Epithelial cell of esophagus (primary cell): ENCODE results near the gene SLC13A1.

Experiments
- DNase-seq: peaks from one replicate; pipeline ENCODE4 v3.0.0; 2010; ENCODE audit warnings: low read depth
- H3K4me3 ChIP-seq: 2 replicates; pipeline ENCODE4 v1.5.1; 2011; ENCODE audit warnings: mild to moderate bottlenecking, low read length, control low read depth
- CTCF ChIP-seq: IDR thresholded peaks from 2 replicates; pipeline ENCODE4 v1.5.1; 2011; ENCODE audit warnings: low read depth, mild to moderate bottlenecking, low read length, control low read depth, inconsistent platforms; ENCODE audit not compliant: insufficient read depth; ENCODE audit errors: missing control alignments

The SLC13A1 gene

GRCh38 chr7:123131556-123131955 is 68.2 kb downstream of the SLC13A1 start:
- no peak overlapping the region for H3K4me3 ChIP-seq
- TF ChIP-seq CTCF: no peak
- no peak for DNase-seq

DNA sequence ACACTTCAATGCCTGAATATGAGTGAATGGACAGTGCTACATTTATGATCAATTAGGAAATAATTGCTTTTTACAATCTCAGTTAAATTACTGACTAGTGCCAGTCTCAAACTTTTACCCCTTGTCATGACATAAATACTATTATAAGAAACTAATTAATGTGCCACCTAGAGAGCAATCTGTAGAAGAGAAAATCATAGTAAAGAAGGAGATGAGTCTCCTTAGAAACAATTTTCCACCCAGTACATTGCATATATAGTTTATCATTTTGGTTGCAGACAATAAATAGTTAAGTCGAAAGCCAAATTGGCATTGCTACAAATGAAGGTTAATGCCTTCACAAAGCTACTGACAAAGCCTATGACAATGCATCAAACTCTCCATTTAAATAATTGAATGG is 68.6 kb downstream of the SLC13A1 start:
- H3K4me3 ChIP-seq: no peak overlapping the region
- no peak for TF ChIP-seq CTCF
- no peak for DNase-seq

- TF ChIP-seq CTCF: no peak
- no peak overlapping the region for H3K4me3 ChIP-seq
- DNase-seq: no peak
Observed at GRCh38 chr7:123126691-123127090, 73.1 kb downstream of the SLC13A1 start.

GRCh38 chr7:123126171-123126570 is 73.6 kb downstream of the SLC13A1 start:
- H3K4me3 ChIP-seq: no peak overlapping the region
- DNase-seq: no peak
- no peak for TF ChIP-seq CTCF

GRCh38 chr7:123125231-123125630 is 74.5 kb downstream of the SLC13A1 start:
- no peak overlapping the region for H3K4me3 ChIP-seq
- no peak for DNase-seq
- TF ChIP-seq CTCF: no peak

DNA sequence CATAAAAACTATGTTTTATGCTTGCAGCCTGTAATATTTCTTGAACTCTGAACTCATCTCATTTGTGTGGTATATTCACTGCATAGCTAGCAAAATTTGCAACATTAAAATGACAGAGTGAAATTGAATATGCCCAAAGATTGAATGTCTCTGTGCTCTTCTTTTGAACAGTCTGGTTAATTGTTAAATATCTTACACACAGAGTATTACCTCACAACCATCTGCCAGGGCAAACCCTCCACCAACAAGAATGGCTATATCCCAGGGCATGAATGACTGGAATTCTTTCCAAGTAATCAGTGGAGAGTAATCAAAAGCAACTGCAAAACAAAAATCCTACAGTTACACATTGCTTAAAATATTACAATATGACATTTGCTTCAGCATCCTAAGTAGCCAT is 76.9 kb downstream of the SLC13A1 start:
- DNase-seq: no peak
- TF ChIP-seq CTCF: no peak
- H3K4me3 ChIP-seq: no peak overlapping the region

DNA sequence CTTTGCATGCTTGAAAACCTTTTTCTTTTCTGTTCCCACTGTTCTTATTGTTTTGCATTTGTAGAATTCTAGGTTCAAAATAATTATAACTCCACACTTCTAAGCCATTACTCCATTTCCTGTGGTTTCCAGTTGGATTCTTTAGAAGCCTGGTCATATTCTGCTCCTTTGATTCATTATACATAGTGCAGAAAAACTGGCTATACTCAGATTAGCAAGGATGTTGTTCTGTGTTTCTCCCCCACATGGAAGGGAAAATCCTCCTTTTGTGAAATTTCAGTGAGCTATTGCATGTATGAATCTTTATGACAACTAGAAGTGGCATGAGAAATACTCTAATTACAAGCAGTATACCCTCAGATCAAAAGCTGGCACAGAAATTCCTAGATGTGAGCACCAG is 79.5 kb downstream of the SLC13A1 start:
- no peak for DNase-seq
- no peak for TF ChIP-seq CTCF
- H3K4me3 ChIP-seq: no peak overlapping the region
